GM19372 (cell line): ENCODE measurements around the gene ELF5.

Source experiments
- ATAC-seq: cut with Tn5 transposase; IDR thresholded peaks from one replicate; pipeline ENCODE4 v1.9.1; 2021; ENCODE audit warnings: mild to moderate bottlenecking, low read depth, moderate library complexity; ENCODE audit not compliant: unreplicated experiment

ELF5 gene

GRCh38 chr11:34458525-34458924 is 55.1 kb downstream of the ELF5 start:
- ATAC-seq = no peak

- ATAC-seq = no peak
Observed at GRCh38 chr11:34457607-34458006, 56.0 kb downstream of the ELF5 start.

- no peak for ATAC-seq
Observed at GRCh38 chr11:34454308-34455032, 59.1 kb downstream of the ELF5 start.

- no peak for ATAC-seq
Observed at GRCh38 chr11:34451053-34451452, 62.5 kb downstream of the ELF5 start.

GRCh38 chr11:34449013-34449412 is 64.6 kb downstream of the ELF5 start:
- no peak for ATAC-seq

GRCh38 chr11:34448223-34448994 is 65.2 kb downstream of the ELF5 start:
- ATAC-seq = no peak

- no peak for ATAC-seq
Observed at GRCh38 chr11:34447044-34447443, 66.5 kb downstream of the ELF5 start.

GRCh38 chr11:34446386-34446785 is 67.2 kb downstream of the ELF5 start:
- ATAC-seq = no peak

- ATAC-seq = no peak
Observed at GRCh38 chr11:34445956-34446355, 67.6 kb downstream of the ELF5 start.

GRCh38 chr11:34444428-34444827 is 69.2 kb downstream of the ELF5 start:
- no peak for ATAC-seq

GRCh38 chr11:34443136-34443535 is 70.5 kb downstream of the ELF5 start:
- ATAC-seq = no peak

- ATAC-seq = no peak
Observed at GRCh38 chr11:34441814-34442213, 71.8 kb downstream of the ELF5 start.

- ATAC-seq = no peak
Observed at GRCh38 chr11:34439610-34440198, 73.9 kb downstream of the ELF5 start.

- peak; percentile 96 for ATAC-seq
Observed at GRCh38 chr11:34438529-34439507, 74.8 kb downstream of the ELF5 start, which contains the start of gene CAT. CAT (plus strand) TSS chr11:34438934; CDS start chr11:34439014, 80 bp downstream.

- no peak for ATAC-seq
Observed at GRCh38 chr11:34437224-34438125, 76.1 kb downstream of the ELF5 start.

- ATAC-seq = no peak
Observed at GRCh38 chr11:34433899-34434298, 79.7 kb downstream of the ELF5 start.

- ATAC-seq = no peak
Observed at GRCh38 chr11:34432822-34433221, 80.8 kb downstream of the ELF5 start.

GRCh38 chr11:34431979-34432378 is 81.6 kb downstream of the ELF5 start:
- ATAC-seq = no peak
